ENCODE measurements around the gene GREM2. TPM values are rescaled to one million over a fixed set of nuclear protein-coding genes. Genes with fewer than 3 reads are reported as not detected.

Gene GREM2
- total RNA-seq: under 1 TPM; 0.16 to 0.28 TPM
- 1.5 TPM for polyA plus RNA-seq (2013, experiment 1 of 2)
- 2.6 TPM for polyA plus RNA-seq (2013, experiment 2 of 2)
- 0 to 13.1 (median 0.94) reads per million in 172 experiments for total RNA-seq

GRCh38 chr1:240611619-240612480 lies at the start of gene GREM2:
Gene GREM2 (minus strand): TSS chr1:240612155. CDS start chr1:240493475, 118,680 bp downstream.
- ChIA-PET POLR2A (interaction anchor here (1.3 kb wide), 1 partner anchor 36 kb away, joined by 8 read pairs; no protein-coding TSS in a partner anchor), CTCF (no interaction called here)
- no peaks in the 10 kb centered on the region for H3K9me3 Mint-ChIP-seq
- Histone ChIP-seq H3K4me1 (ENCODE audit: insufficient read depth, low read length) (peaks cover 13% of the 10 kb centered on the region), H3K9me3 (ENCODE audit: control insufficient read depth in 1 of 2, insufficient read depth in 1 of 2, low read length in 2 of 2) (no peaks in the 10 kb centered on the region), H3K27me3 (ENCODE audit: control insufficient read depth in 1 of 2, insufficient read depth in 2 of 2, low read length in 2 of 2) (peaks cover 4 to 5% of the 10 kb centered on the region in 2 experiments), H3K4me3 (ENCODE audit: low read length) (peak within 1 kb of the TSS; percentile 50), H3K27ac (ENCODE audit: low read depth in 1 of 2, low read length in 2 of 2) (no peak within 1 kb of the TSS), H3K36me3 (ENCODE audit: insufficient read depth, low read length) (no peaks in the 10 kb centered on the region)
- TF ChIP-seq, protein P1, sequence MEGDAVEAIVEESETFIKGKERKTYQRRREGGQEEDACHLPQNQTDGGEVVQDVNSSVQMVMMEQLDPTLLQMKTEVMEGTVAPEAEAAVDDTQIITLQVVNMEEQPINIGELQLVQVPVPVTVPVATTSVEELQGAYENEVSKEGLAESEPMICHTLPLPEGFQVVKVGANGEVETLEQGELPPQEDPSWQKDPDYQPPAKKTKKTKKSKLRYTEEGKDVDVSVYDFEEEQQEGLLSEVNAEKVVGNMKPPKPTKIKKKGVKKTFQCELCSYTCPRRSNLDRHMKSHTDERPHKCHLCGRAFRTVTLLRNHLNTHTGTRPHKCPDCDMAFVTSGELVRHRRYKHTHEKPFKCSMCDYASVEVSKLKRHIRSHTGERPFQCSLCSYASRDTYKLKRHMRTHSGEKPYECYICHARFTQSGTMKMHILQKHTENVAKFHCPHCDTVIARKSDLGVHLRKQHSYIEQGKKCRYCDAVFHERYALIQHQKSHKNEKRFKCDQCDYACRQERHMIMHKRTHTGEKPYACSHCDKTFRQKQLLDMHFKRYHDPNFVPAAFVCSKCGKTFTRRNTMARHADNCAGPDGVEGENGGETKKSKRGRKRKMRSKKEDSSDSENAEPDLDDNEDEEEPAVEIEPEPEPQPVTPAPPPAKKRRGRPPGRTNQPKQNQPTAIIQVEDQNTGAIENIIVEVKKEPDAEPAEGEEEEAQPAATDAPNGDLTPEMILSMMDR (IDR thresholded peaks at IDR 0.05): no peak
- peak within 1 kb of the TSS; percentile 75 for H3K27ac Mint-ChIP-seq
- H3K4me3 Mint-ChIP-seq: peak within 1 kb of the TSS; percentile 94
- peaks cover 52% of the 10 kb centered on the region for H3K27me3 Mint-ChIP-seq
- intact Hi-C loops (cut with DNase I, micrococcal nuclease): no loop called here
- peaks cover 31% of the 10 kb centered on the region for H3K4me1 Mint-ChIP-seq (ENCODE audit: low read depth)
- DNase-seq: peak in 13 of 14 experiments; percentile 1 to 73 (median 17)
- no peaks in the 10 kb centered on the region for H3K36me3 Mint-ChIP-seq (ENCODE audit: low read depth)
- ATAC-seq (ENCODE audit: poor library complexity): peak; percentile 69

DNA sequence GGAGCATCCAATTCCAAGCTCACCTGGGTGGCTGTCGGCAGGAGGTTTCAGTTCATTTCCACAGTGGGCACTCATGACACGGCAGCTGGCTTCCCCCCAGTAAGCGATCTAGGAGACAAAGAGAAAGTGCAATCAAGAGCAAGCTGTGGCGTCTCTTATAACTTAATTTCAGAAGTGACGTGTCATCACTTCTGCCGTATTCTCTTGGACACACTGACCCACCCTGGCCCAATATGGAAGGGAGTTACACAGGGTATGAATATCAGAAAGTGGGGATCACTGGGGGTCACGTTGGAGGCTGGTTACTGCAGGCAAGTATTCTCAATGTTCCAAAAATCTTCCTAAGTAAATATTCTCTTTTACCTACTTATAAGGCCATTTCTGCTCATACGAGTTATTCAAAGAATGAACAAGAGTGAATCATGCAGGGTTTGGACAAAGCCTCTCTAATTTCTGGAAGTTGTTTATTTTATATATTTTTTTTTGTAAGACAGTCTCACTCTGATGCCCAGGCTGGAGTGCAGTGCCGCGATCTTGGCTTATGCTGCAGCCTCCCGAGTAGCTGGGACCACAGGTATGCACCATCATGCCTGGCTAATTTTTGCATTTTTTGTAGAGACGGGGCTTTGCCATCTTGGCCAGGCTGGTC lies 46.5 kb upstream of the GREM2 start:
- Histone ChIP-seq H3K9me3 (ENCODE audit: control insufficient read depth in 1 of 2, insufficient read depth in 1 of 2, low read length in 2 of 2) (peaks cover 0 to 8% of the 10 kb centered on the region in 2 experiments), H3K36me3 (ENCODE audit: insufficient read depth, low read length) (no peaks in the 10 kb centered on the region), H3K4me3 (ENCODE audit: low read length) (no peak overlapping the region), H3K27me3 (ENCODE audit: control insufficient read depth in 1 of 2, insufficient read depth in 2 of 2, low read length in 2 of 2) (no peaks in the 10 kb centered on the region), H3K27ac (ENCODE audit: low read depth in 1 of 2, low read length in 2 of 2) (no peak overlapping the region), H3K4me1 (ENCODE audit: insufficient read depth, low read length) (no peaks in the 10 kb centered on the region)
- Mint-ChIP-seq H3K9me3 (no peaks in the 10 kb centered on the region), H3K36me3 (ENCODE audit: low read depth) (no peaks in the 10 kb centered on the region), H3K4me3 (no peak overlapping the region), H3K4me1 (ENCODE audit: low read depth) (no peaks in the 10 kb centered on the region), H3K27ac (no peak overlapping the region), H3K27me3 (no peaks in the 10 kb centered on the region)
- ChIA-PET CTCF (no interaction called here), POLR2A (no interaction called here)
- intact Hi-C loops (cut with DNase I, micrococcal nuclease): no loop called here
- ATAC-seq (ENCODE audit: poor library complexity) (no peak), DNase-seq (no peak)
- TF ChIP-seq, protein P1 (IDR thresholded peaks at IDR 0.05): no peak

DNA sequence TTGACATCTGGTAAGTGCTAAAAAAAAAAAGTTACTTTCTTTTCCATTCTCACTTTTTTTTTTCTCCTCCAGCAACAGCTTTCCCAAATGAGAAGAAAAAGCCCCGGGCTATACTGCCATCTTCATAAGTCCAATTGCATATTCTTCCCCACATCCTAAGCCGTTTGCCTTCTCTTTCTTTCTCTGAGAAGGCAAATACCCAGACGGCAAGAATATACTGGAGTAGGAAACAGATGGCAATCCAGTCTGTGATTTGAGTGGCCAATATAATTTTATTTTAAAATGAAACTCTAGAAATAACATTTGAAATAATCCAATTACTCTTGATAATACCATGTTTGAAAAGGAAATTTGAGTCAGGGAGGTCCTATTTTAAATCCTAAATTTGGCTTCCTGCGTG lies 44.6 kb upstream of the GREM2 start:
- no peaks in the 10 kb centered on the region for H3K36me3 ChIP-seq (ENCODE audit: insufficient read depth, low read length)
- H3K36me3 Mint-ChIP-seq (ENCODE audit: low read depth): no peaks in the 10 kb centered on the region
- H3K4me1 ChIP-seq (ENCODE audit: insufficient read depth, low read length): no peaks in the 10 kb centered on the region
- intact Hi-C loops (cut with DNase I, micrococcal nuclease): no loop called here
- H3K9me3 Mint-ChIP-seq: no peaks in the 10 kb centered on the region
- H3K27ac Mint-ChIP-seq: no peak overlapping the region
- ATAC-seq (ENCODE audit: poor library complexity) (no peak), DNase-seq (no peak)
- H3K27me3 ChIP-seq (ENCODE audit: control insufficient read depth in 1 of 2, insufficient read depth in 2 of 2, low read length in 2 of 2): no peaks in the 10 kb centered on the region
- H3K4me1 Mint-ChIP-seq (ENCODE audit: low read depth): no peaks in the 10 kb centered on the region
- TF ChIP-seq, protein P1 (IDR thresholded peaks at IDR 0.05): no peak
- H3K27ac ChIP-seq (ENCODE audit: low read depth in 1 of 2, low read length in 2 of 2): no peak overlapping the region
- ChIA-PET POLR2A (no interaction called here), CTCF (no interaction called here)
- H3K4me3 Mint-ChIP-seq: no peak overlapping the region
- H3K9me3 ChIP-seq (ENCODE audit: control insufficient read depth in 1 of 2, insufficient read depth in 1 of 2, low read length in 2 of 2): peaks cover 0 to 8% of the 10 kb centered on the region in 2 experiments
- H3K4me3 ChIP-seq (ENCODE audit: low read length): no peak overlapping the region
- no peaks in the 10 kb centered on the region for H3K27me3 Mint-ChIP-seq
